ENCODE results near the gene FAM219A. TPM values are rescaled to one million over a fixed set of nuclear protein-coding genes. Genes with fewer than 3 reads are reported as not detected.
A peak's percentile ranks its signal among the peaks of the same experiment; 100 is the strongest.
"Not testable (repeated sequence)": the region's sequence is repeated elsewhere in the genome, so short reads cannot be mapped to it uniquely, and the experiment has no call there.

The FAM219A gene
- polyA plus RNA-seq, 1 donor: 8.6 TPM

DNA sequence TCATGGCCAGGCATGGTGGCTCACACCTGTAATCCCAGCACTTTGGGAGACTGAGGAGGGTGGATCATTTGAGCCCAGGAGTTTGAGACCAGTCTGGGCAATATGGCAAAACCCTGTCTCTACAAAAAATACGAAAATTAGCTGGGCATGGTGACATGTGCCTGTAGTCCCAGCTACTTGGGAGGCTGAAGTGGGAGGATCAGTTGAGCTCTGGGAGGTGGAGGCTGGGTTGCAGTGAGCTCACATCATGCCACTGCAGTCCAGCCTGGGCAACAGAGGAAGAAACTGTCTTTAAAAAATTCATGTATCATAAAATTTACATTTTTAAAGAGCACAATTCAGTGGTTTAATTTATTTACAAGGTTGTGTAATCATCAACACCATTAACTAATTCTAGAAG lies 105.4 kb downstream of the FAM219A start:
- H3K36me3 ChIP-seq (ENCODE audit: control insufficient read depth, insufficient read depth, low read length); DNase-seq; H3K4me1 ChIP-seq (ENCODE audit: control insufficient read depth, insufficient read depth, low read length); H3K4me3 ChIP-seq (ENCODE audit: low read length); H3K9me3 ChIP-seq (ENCODE audit: control insufficient read depth, low read depth, low read length); H3K27me3 ChIP-seq (ENCODE audit: control insufficient read depth, insufficient read depth, low read length): not testable (repeated sequence)
- peak overlapping the region; percentile 76 for H3K27ac ChIP-seq (ENCODE audit: low read length)
- no CpG with 5 or more reads among the region's 1 CpG for WGBS (ENCODE audit: insufficient coverage, low lambda C conversion rate)

- peak overlapping the region; percentile 76 for H3K27ac ChIP-seq (ENCODE audit: low read length)
- WGBS (ENCODE audit: insufficient coverage, low lambda C conversion rate): no CpG with 5 or more reads among the region's 7 CpGs
- H3K36me3 ChIP-seq (ENCODE audit: control insufficient read depth, insufficient read depth, low read length); H3K4me1 ChIP-seq (ENCODE audit: control insufficient read depth, insufficient read depth, low read length); H3K27me3 ChIP-seq (ENCODE audit: control insufficient read depth, insufficient read depth, low read length); H3K4me3 ChIP-seq (ENCODE audit: low read length); H3K9me3 ChIP-seq (ENCODE audit: control insufficient read depth, low read depth, low read length): not testable (repeated sequence)
- peak; percentile 76 to 91 for DNase-seq
Measured at GRCh38 chr9:34352122-34352652, 106.2 kb downstream of the FAM219A start.

DNA sequence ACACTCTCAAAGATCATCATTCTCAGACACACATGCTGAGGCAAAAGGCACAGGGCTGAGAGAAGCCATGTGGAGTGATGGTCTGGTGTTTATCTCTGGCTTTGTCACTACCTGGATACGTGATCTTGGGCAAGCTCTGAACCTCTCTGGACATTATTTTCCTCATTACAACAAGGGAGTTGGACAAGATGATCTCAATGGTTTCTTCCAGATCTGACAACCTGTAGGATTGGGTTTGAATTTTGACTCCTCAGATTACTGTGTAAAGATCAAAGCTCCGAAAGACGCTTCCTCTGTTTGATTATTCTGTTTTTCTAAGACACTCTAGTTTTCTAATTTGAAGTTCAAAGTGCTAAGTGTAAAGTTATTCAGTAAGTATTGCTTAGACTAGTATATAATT lies 109.0 kb downstream of the FAM219A start:
- no peaks in the 10 kb centered on the region for H3K27me3 ChIP-seq (ENCODE audit: control insufficient read depth, insufficient read depth, low read length)
- WGBS (ENCODE audit: insufficient coverage, low lambda C conversion rate): no CpG with 5 or more reads among the region's 3 CpGs
- no peaks in the 10 kb centered on the region for H3K9me3 ChIP-seq (ENCODE audit: control insufficient read depth, low read depth, low read length)
- H3K36me3 ChIP-seq (ENCODE audit: control insufficient read depth, insufficient read depth, low read length): no peaks in the 10 kb centered on the region
- no peak overlapping the region for H3K4me3 ChIP-seq (ENCODE audit: low read length)
- no peak for DNase-seq
- H3K27ac ChIP-seq (ENCODE audit: low read length): no peak overlapping the region
- H3K4me1 ChIP-seq (ENCODE audit: control insufficient read depth, insufficient read depth, low read length): peaks cover 22% of the 10 kb centered on the region

Other genes with a start within 250 kb of the FAM219A start
- 2.0 TPM for gene KIF24, start 129.3 kb downstream of the FAM219A start, polyA plus RNA-seq
- gene NUDT2, start 129.0 kb downstream of the FAM219A start, polyA plus RNA-seq: 25.6 TPM
- 60.9 TPM for gene MYORG, start 81.7 kb downstream of the FAM219A start, polyA plus RNA-seq
- gene DNAI1, start 235 bp upstream of the FAM219A start, polyA plus RNA-seq: 0.24 TPM
- gene ENHO, start 64.4 kb upstream of the FAM219A start, polyA plus RNA-seq: 10.6 TPM
- 15.9 TPM for gene CNTFR, start 131.2 kb upstream of the FAM219A start, polyA plus RNA-seq
- gene RPP25L, start 153.5 kb upstream of the FAM219A start, polyA plus RNA-seq: 34.8 TPM
- gene DCTN3, start 161.9 kb upstream of the FAM219A start, polyA plus RNA-seq: 67.2 TPM
- 0.12 TPM for gene ARID3C, start 170.5 kb upstream of the FAM219A start, polyA plus RNA-seq
- 79.9 TPM for gene SIGMAR1, start 179.2 kb upstream of the FAM219A start, polyA plus RNA-seq
- gene GALT, start 188.1 kb upstream of the FAM219A start, polyA plus RNA-seq: 83.9 TPM
- gene IL11RA, start 193.6 kb upstream of the FAM219A start, polyA plus RNA-seq: 60.9 TPM
- gene CCL27, start 204.1 kb upstream of the FAM219A start, polyA plus RNA-seq: 0.18 TPM
- 3.9 TPM for gene CCL19, start 232.7 kb upstream of the FAM219A start, polyA plus RNA-seq

Data from large intestine (tissue), 3 donors.